Keratinocyte (primary cell): ENCODE measurements around the gene SH3BP5. TPM values are rescaled to one million over a fixed set of nuclear protein-coding genes. Genes with fewer than 3 reads are reported as not detected.

Experiments
- DNase-seq: peaks from one replicate; pipeline ENCODE4 v3.0.0-alpha.2; 2011; ENCODE audit warnings: low read depth, missing footprints, low spot score
- FAIRE-seq: peaks from 2 replicates; lab custom pipeline; 2011; peaks lifted over from hg19 to GRCh38; lab: Jason Lieb, UNC
- H2AFZ ChIP-seq: 2 replicates; pipeline ENCODE4 v1.6.0; 2012; ENCODE audit warnings: low read length, control low read depth, inconsistent platforms; ENCODE audit not compliant: control insufficient read depth
- H3K27ac ChIP-seq: 2 replicates; pipeline ENCODE4 v1.5.1; 2011; ENCODE audit warnings: low read length; ENCODE audit not compliant: control insufficient read depth, insufficient read depth
- H3K27me3 ChIP-seq: 3 replicates; pipeline ENCODE4 v1.6.0; 2011; ENCODE audit warnings: low read length; ENCODE audit not compliant: control insufficient read depth, insufficient read depth; ENCODE audit errors: extremely low read depth
- H3K36me3 ChIP-seq, 2 experiments: 2 replicates in 1 of 2; 3 replicates in 1 of 2; pipeline ENCODE4 v1.5.1; 2011; ENCODE audit warnings: low read length in 2 of 2, mild to moderate bottlenecking in 1 of 2; ENCODE audit not compliant: control insufficient read depth in 2 of 2, insufficient read depth in 2 of 2; ENCODE audit errors: extremely low read depth in 1 of 2
- H3K4me1 ChIP-seq: 3 replicates; pipeline ENCODE4 v1.5.1; 2011; ENCODE audit warnings: low read length; ENCODE audit not compliant: control insufficient read depth, insufficient read depth; ENCODE audit errors: extremely low read depth
- H3K4me2 ChIP-seq: 3 replicates; pipeline ENCODE4 v1.6.0; 2011; ENCODE audit warnings: low read depth, low read length; ENCODE audit not compliant: control insufficient read depth, insufficient read depth; ENCODE audit errors: extremely low read depth
- H3K4me3 ChIP-seq, 3 experiments: fragments of 200-600 bp in 1 of 3; sonication (generic) in 1 of 3; 2 replicates in 2 of 3; 3 replicates in 1 of 3; pipeline ENCODE4 v1.5.1; 2011 to 2016; ENCODE audit warnings: low read length in 3 of 3, mild to moderate bottlenecking in 3 of 3, control low read depth in 2 of 3, inconsistent platforms in 1 of 3, low read depth in 1 of 3, mixed read lengths in 1 of 3, mixed run types in 1 of 3, moderate library complexity in 1 of 3; ENCODE audit not compliant: control insufficient read depth in 2 of 3, insufficient read depth in 2 of 3; ENCODE audit errors: extremely low read depth in 1 of 3
- H3K79me2 ChIP-seq: 2 replicates; pipeline ENCODE4 v1.6.0; 2012; ENCODE audit warnings: low read length; ENCODE audit not compliant: control insufficient read depth, insufficient read depth
- H3K9ac ChIP-seq: 3 replicates; pipeline ENCODE4 v1.6.0; 2011; ENCODE audit warnings: low read length; ENCODE audit not compliant: control insufficient read depth, insufficient read depth; ENCODE audit errors: extremely low read depth
- H3K9me1 ChIP-seq: 3 replicates; pipeline ENCODE4 v1.6.0; 2011; ENCODE audit warnings: low read length; ENCODE audit not compliant: control insufficient read depth, insufficient read depth; ENCODE audit errors: extremely low read depth
- H3K9me3 ChIP-seq: 2 replicates; pipeline ENCODE4 v1.5.1; 2012; ENCODE audit warnings: low read depth, low read length; ENCODE audit not compliant: control insufficient read depth
- H4K20me1 ChIP-seq: 3 replicates; pipeline ENCODE4 v1.6.0; 2011; ENCODE audit warnings: low read length; ENCODE audit not compliant: control insufficient read depth, insufficient read depth; ENCODE audit errors: extremely low read depth
- EZH2 ChIP-seq: IDR thresholded peaks from one replicate; pipeline ENCODE4 v1.6.1; 2012; ENCODE audit warnings: inconsistent platforms, mild to moderate bottlenecking, low read length, moderate library complexity
- dilution Hi-C: fragments of 300-500 bp; cut with MboI; formaldehyde crosslinking; loops from one replicate; pipeline ENCODE4 v1.7.0; 2020; ENCODE audit warnings: low sequenced_read_pairs; ENCODE audit not compliant: extremely low pct_ligation_motif_present
- polyA plus RNA-seq, 5 experiments: library from polyadenylated mRNA; depleted of rRNA in 3 of 5; stranded (reverse) in 3 of 5; stranded (forward) in 1 of 5; unstranded in 1 of 5; fragments of >200 nt; gene quantifications; 1 replicate in 1 of 5; 2 replicates in 3 of 5; 3 replicates in 1 of 5; pipeline versions ENCODE4 v1.2.1 to v1.2.3, GENCODE V29; 2011 to 2012; ENCODE audit warnings: missing spikeins in 2 of 5, low read depth in 1 of 5, low replicate concordance in 1 of 5
- TF ChIP-seq, protein P1 (sequence below), 3 experiments: IDR thresholded peaks in 1 of 3; conservative IDR thresholded peaks in 1 of 3; optimal IDR thresholded peaks in 1 of 3; 2 replicates in 2 of 3; 3 replicates in 1 of 3; pipeline versions ENCODE3 to v1.5.1; 2011; ENCODE audit warnings: low read length in 3 of 3, mild to moderate bottlenecking in 3 of 3, moderate library complexity in 2 of 3, control low read depth in 1 of 3, inconsistent platforms in 1 of 3; ENCODE audit not compliant: insufficient read depth in 2 of 3; ENCODE audit errors: extremely low read depth in 1 of 3

Gene SH3BP5
- polyA plus RNA-seq, 1 donor (not counting 4 experiments of a cell fraction or from before 2014, with no cell fraction given) = 13.4 TPM

DNA sequence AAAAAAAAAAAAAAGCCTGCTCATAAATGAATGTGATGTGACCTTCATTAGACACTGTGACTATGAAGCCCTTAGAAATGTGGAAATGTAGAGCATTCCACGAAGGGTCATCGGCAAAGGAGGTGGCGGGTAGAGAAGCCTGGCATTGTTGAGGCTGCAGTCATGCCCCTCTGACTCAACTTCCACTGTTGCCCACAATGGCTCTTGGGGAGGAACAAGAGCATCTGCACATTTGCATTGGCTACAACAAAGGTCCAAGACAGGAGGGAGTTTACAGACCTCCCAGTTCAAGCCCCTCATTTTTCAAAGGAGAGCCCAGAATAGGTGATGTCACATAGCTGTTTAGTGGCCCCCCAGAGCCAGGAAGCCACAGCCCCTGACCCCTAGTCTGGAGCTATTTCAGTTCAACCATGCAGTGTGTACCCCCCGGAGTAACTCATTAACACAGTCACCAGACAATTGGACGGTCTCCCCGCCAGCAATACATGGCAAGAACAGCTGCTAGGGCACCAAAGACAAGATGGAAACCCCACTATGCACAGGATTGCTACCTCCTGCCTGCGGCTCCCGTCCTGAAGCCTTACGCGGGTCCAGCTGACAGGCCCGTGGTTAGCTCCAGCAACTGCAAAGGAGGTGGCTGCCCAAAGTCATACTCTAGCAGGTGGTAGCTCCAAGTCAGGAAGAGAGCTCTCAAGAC lies 56.2 kb downstream of the SH3BP5 start:
- Histone ChIP-seq H3K4me1 (peaks cover 4% of the 10 kb centered on the region), H3K4me2 (no peak overlapping the region), H3K4me3 (no peak overlapping the region), H2AFZ (no peak overlapping the region), H3K36me3 (no peaks in the 10 kb centered on the region), H3K27ac (no peak overlapping the region), H4K20me1 (no peaks in the 10 kb centered on the region), H3K9me1 (no peaks in the 10 kb centered on the region), H3K27me3 (no peaks in the 10 kb centered on the region), H3K9me3 (no peaks in the 10 kb centered on the region), H3K79me2 (no peaks in the 10 kb centered on the region), H3K9ac (no peak overlapping the region)
- dilution Hi-C loops = no loop called here
- TF ChIP-seq, protein P1, sequence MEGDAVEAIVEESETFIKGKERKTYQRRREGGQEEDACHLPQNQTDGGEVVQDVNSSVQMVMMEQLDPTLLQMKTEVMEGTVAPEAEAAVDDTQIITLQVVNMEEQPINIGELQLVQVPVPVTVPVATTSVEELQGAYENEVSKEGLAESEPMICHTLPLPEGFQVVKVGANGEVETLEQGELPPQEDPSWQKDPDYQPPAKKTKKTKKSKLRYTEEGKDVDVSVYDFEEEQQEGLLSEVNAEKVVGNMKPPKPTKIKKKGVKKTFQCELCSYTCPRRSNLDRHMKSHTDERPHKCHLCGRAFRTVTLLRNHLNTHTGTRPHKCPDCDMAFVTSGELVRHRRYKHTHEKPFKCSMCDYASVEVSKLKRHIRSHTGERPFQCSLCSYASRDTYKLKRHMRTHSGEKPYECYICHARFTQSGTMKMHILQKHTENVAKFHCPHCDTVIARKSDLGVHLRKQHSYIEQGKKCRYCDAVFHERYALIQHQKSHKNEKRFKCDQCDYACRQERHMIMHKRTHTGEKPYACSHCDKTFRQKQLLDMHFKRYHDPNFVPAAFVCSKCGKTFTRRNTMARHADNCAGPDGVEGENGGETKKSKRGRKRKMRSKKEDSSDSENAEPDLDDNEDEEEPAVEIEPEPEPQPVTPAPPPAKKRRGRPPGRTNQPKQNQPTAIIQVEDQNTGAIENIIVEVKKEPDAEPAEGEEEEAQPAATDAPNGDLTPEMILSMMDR (optimal IDR thresholded peaks at IDR 0.05 in 1 of 3, IDR thresholded peaks at IDR 0.05 in 1 of 3, conservative IDR thresholded peaks at IDR 0.05 in 1 of 3; ENCODE audit: extremely low read depth in 1 of 3, insufficient read depth in 2 of 3, low read length in 3 of 3) = no peak
- no peak for TF ChIP-seq EZH2
- FAIRE-seq = no peak
- DNase-seq = no peak

DNA sequence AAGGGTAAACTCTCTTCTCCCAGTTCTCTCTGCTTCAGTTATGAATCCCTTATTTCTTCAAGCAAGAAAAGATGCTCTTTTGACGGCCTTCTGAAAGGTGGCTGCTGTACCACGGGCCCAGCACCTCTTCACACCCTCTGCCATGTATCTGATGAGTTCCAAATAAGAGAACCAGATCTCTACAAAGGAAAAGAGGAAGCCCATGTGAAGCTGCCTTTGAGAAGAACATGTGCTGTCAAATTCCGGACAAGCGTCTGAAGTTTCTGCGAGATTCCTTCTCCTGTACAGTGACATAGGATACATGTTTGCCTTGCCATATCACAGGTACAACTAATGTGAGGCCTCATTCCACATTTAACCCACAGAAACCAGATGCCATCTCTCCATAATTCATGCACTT lies 59.2 kb downstream of the SH3BP5 start:
- no peaks in the 10 kb centered on the region for H3K27me3 ChIP-seq
- no peaks in the 10 kb centered on the region for H3K36me3 ChIP-seq
- H3K9me1 ChIP-seq = no peaks in the 10 kb centered on the region
- H3K27ac ChIP-seq = no peak overlapping the region
- DNase-seq = no peak
- H3K79me2 ChIP-seq = no peaks in the 10 kb centered on the region
- H3K4me2 ChIP-seq = no peak overlapping the region
- H3K4me1 ChIP-seq = peaks cover 14% of the 10 kb centered on the region
- no peak overlapping the region for H3K9ac ChIP-seq
- no peak overlapping the region for H2AFZ ChIP-seq
- no peak for FAIRE-seq
- dilution Hi-C loops = no loop called here
- H3K9me3 ChIP-seq = no peaks in the 10 kb centered on the region
- H4K20me1 ChIP-seq = no peaks in the 10 kb centered on the region
- TF ChIP-seq EZH2 = no peak
- TF ChIP-seq, protein P1 (optimal IDR thresholded peaks at IDR 0.05 in 1 of 3, IDR thresholded peaks at IDR 0.05 in 1 of 3, conservative IDR thresholded peaks at IDR 0.05 in 1 of 3; ENCODE audit: extremely low read depth in 1 of 3, insufficient read depth in 2 of 3, low read length in 3 of 3) = no peak
- H3K4me3 ChIP-seq = no peak overlapping the region
